PFSK-1 (cell line): ENCODE measurements around the gene LRRC63.

ENCODE experiments used
- FOXP2 ChIP-seq: optimal IDR thresholded peaks from 2 replicates; pipeline ENCODE3; 2011; ENCODE audit warnings: borderline replicate concordance, control low read depth, inconsistent platforms; ENCODE audit not compliant: insufficient read depth; ENCODE audit errors: extremely low read length, extremely low read depth
- POLR2AphosphoS5 ChIP-seq: IDR thresholded peaks from 2 replicates; pipeline ENCODE4 v1.6.1; 2012; ENCODE audit warnings: low read depth, mild to moderate bottlenecking, control low read depth, low read length, moderate library complexity
- REST ChIP-seq, 2 experiments: IDR thresholded peaks; 2 replicates each; pipeline versions ENCODE4 v1.6.1 to v1.8.0; 2011 to 2012; ENCODE audit warnings: low read depth in 2 of 2, low read length in 2 of 2, control low read depth in 1 of 2, inconsistent platforms in 1 of 2, mild to moderate bottlenecking in 1 of 2, moderate library complexity in 1 of 2; ENCODE audit not compliant: insufficient read depth in 1 of 2
- SIN3A ChIP-seq: IDR thresholded peaks from 2 replicates; pipeline ENCODE4 v1.6.1; 2012; ENCODE audit warnings: mild to moderate bottlenecking, low read length, moderate library complexity, borderline replicate concordance; ENCODE audit not compliant: insufficient read depth
- TAF1 ChIP-seq: IDR thresholded peaks from 2 replicates; pipeline ENCODE4 v1.6.1; 2012; ENCODE audit warnings: low read length, control low read depth, borderline replicate concordance; ENCODE audit not compliant: insufficient read depth

Gene LRRC63

GRCh38 chr13:46296921-46297320, 85.2 kb downstream of the LRRC63 start:
- TF ChIP-seq POLR2AphosphoS5, result no peak

GRCh38 chr13:46297361-46297811, 85.7 kb downstream of the LRRC63 start:
- no peak for TF ChIP-seq FOXP2
- no peak for TF ChIP-seq TAF1
- no peak for TF ChIP-seq REST (IDR thresholded peaks at IDR 0.05; ENCODE audit: insufficient read depth in 1 of 2, low read depth in 2 of 2, low read length in 2 of 2)
- TF ChIP-seq POLR2AphosphoS5, result no peak
- TF ChIP-seq SIN3A, result no peak

GRCh38 chr13:46303742-46304385, 92.1 kb downstream of the LRRC63 start:
- TF ChIP-seq FOXP2, result no peak
- TF ChIP-seq TAF1, result no peak
- no peak for TF ChIP-seq SIN3A
- TF ChIP-seq POLR2AphosphoS5, result no peak
- no peak for TF ChIP-seq REST (IDR thresholded peaks at IDR 0.05; ENCODE audit: insufficient read depth in 1 of 2, low read depth in 2 of 2, low read length in 2 of 2)

DNA sequence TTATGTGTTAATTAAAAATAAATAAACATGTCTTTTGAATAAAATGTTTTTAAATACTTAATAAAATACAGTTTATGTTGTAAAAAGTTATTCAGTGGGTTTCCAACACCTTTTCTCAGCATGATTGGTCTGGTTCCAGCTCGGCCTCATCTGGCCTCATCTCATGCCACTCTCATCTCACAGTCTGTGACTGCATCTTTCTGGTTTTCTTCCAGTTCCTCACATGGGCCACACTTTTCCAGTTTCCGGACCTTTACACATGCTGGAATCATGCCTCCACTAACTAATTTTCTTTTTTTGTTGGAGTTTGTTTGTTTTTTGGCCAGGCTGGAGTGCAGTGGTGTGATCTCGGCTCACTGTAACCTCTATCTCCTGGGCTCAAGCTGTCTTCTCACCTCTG, 92.8 kb downstream of the LRRC63 start:
- TF ChIP-seq TAF1 (no peak), FOXP2 (no peak), SIN3A (no peak), REST (IDR thresholded peaks at IDR 0.05; ENCODE audit: insufficient read depth in 1 of 2, low read depth in 2 of 2, low read length in 2 of 2) (no peak), POLR2AphosphoS5 (no peak)

DNA sequence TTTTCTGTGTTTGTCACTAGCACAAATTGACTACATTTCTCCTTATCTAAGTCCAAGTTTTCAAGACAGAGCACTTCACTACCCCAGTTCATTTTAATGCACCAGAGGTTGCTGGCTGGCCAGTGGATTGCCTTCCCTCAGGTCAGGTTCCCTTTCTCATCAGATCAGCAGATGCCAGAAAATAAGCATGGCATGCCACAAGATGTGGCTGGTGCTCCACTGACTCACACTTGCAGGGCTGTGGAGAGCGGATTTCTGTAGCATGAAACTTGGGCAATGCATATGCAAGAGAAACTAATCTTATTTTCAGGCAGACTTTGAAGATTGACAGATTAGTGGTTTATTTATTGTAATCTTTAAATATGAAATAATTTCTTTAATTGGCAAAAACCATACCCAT, 95.8 kb downstream of the LRRC63 start:
- TF ChIP-seq SIN3A, result no peak
- TF ChIP-seq POLR2AphosphoS5, result no peak
- TF ChIP-seq FOXP2, result no peak
- TF ChIP-seq TAF1, result no peak
- no peak for TF ChIP-seq REST (IDR thresholded peaks at IDR 0.05; ENCODE audit: insufficient read depth in 1 of 2, low read depth in 2 of 2, low read length in 2 of 2)
